Measurements from ENCODE around the gene LRCH1.

The LRCH1 gene

GRCh38 chr13:46561691-46562090 lies 8.7 kb downstream of the LRCH1 start:
- in situ Hi-C loops (cut with MboI; ENCODE audit: low sequenced_read_pairs) = no loop called here

DNA sequence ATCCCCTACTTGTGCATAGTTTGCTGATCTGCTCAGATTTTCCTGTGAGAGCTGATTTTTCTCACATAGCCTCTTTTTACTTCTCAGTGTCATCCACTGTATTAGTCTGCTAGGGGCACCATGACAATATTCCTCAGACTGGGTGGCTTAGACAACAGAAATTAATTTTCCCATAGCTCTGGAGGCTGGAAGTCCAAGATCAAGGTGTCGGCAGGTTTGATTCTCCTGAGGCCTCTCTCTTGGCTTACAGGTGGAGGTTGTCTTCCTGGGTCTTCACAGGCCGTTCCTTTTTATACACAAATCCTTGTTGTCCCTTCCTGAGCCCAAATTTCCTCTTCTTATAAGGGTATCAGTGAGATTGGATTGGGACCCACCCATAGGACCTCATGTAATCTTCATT lies 9.2 kb downstream of the LRCH1 start:
- in situ Hi-C loops (cut with MboI; ENCODE audit: low sequenced_read_pairs) = no loop called here

DNA sequence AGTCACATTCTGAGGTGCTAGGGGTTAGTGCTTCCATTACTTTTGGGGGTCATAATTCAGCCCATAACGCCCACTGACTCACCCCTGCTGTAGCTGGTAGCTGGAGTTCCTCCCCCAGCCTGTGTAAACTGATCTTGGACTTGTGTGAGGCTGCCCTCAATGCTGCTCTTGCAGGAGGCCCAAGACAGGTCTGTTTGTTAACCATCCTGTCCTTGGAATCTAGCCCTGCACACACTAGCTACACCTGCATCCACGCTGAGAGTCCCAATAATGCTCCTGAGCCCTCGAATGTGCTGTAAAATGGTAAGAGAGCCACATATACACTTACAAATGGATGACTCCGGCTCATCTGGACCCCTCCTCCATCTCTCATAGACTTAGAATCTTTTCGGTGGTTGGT lies 9.6 kb downstream of the LRCH1 start:
- in situ Hi-C loops (cut with MboI; ENCODE audit: low sequenced_read_pairs) = no loop called here

DNA sequence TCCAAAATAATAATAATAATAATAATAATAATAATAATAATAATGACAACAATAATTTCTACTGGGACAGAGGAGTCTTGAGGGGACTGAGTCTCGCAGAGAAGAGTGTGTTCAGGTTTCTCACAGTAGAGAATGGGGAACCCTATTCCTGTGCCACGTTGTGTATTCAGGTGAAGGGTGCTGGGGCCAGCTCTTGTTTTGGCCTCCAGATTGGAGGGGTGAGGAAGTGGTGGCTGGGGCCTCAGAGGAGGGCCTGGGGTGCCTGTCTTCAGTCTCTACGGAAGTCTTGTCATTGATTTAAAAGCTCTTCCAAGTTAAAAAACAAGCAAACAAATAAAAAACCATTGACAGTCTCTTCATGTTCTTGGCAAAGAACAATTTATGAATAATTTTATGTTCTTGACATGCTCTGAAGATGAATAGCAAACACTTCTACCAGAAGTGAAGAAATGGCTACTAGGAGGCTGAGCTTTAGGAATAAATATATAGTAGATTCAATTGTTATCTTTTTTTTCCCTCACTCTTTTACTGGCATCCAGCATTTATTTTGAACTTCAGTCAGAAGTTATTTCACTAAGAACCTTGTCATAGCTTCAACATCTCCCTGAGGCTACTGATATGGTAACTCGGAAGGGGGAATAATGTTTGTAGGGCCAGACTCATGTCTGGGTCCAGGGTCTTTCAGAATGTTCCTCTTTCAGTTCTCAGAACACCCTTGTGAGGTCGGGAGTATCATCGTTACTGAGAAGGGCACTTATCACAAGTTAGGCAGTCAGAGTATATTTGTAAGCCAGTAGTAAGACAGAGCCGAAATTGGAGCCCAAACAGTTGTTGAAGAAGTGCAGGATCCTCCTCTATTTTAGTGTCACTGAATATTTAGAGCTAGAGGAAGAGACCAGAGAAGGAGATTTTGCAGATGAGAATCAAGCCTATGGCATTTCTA lies 13.1 kb downstream of the LRCH1 start:
- in situ Hi-C loops (cut with MboI; ENCODE audit: low sequenced_read_pairs) = no loop called here

- in situ Hi-C loops (cut with MboI; ENCODE audit: low sequenced_read_pairs) = no loop called here
Observed at GRCh38 chr13:46567671-46568070, 14.7 kb downstream of the LRCH1 start.

DNA sequence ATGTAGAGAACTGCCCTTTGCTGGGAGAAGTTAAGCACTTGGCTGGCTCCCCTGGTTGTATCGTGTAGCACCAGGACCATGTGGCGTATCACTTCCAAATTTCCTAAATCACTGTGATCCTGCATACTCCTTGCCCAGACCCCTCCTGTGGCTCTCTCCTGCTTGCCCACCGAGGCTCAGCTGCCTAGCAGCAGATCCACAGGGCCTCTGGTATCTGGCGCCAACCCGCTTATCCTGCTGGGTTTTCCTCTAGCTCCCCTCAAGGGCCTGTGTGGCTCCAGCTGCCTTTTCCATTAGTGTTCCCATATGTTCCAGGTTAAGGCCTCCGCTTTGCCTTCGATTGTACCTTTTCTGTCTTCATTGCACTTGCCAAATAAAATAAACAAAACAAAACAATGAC lies 16.5 kb downstream of the LRCH1 start:
- in situ Hi-C loops (cut with MboI; ENCODE audit: low sequenced_read_pairs) = no loop called here

DNA sequence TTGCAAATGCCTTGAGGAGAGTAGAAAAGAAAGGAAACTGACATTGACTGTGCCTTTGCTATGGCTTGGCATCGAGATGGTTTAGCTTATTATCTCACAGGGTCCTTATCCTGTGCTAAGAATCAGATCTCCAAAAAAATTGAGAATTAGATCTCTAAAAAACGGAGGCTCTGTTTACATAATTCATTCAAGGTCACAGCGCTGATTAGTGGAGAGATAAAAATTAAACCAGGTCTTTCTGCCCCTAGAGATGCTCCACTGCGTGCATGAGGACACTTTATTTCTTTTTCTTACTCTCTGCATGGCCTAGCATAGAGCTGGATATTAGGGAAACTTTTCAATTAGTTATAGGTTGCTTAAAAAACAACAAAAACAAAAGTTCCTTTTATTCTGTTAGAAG lies 17.3 kb downstream of the LRCH1 start:
- in situ Hi-C loops (cut with MboI; ENCODE audit: low sequenced_read_pairs) = no loop called here

DNA sequence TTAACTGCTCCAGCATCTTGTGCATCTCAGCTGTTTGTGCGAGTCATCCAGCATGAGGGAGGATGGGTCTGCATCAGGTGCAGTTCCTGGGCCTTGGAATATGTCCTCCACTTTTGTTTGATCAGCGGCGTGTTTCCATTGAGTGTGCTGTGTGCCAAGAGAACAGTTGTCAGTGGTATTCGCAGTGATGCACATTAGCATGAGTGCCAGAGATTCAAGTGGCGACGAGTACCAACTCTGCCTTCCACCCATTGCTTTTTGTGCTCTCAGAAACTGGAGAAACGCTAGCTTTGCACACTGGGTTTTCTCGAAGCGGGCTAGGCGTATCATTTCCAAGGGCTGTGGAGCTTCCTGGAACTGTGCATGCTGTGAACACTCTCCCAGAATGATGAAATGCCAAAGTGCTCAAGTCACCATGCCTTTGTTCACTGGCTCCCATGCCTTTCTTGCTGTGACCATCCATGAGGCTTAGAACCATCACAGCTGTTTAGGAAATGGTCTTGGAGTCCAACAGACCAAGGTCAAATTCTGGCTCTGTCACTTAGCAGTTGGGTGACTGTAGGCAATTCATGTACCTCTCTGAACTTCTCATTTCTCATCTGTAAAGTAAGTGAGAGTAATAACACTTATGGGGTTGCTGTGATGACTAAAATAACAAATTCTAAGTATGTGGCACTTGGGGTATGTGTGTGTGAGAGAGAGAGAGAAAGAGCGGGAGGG lies 18.4 kb downstream of the LRCH1 start:
- in situ Hi-C loops (cut with MboI; ENCODE audit: low sequenced_read_pairs) = no loop called here

- in situ Hi-C loops (cut with MboI; ENCODE audit: low sequenced_read_pairs) = no loop called here
Observed at GRCh38 chr13:46571909-46572595, 19.1 kb downstream of the LRCH1 start.

DNA sequence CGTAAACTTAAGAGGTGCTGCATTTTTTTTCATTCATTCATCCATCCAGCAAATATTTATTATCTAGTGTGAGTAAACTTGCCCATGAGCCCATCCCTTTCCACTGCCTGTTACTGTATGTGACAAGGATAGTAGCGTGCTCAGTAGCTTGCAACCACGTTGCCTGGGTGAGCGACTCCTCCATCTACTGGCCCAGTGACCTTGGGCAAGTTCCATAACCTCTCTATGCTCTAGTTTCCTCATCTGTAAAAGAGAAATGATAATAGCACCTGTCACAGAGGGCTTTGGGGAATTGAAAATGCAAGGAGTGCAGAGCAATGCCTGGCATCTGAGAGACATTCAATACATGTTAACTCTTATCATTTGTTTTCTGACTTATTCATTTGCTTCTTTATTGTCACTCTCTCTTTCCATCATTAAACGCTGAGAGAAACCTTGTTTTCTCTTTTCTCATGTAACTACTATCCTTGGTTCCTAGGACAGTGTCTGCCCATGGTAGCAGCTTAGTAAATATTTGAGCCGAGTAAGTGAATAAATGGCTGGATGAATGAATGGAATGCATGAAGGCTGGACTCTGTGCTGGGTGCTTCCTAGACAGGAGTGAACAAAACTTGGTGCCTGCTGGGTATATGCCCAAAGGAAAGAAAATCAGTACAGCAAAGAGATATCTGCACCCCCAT lies 19.9 kb downstream of the LRCH1 start:
- in situ Hi-C loops (cut with MboI; ENCODE audit: low sequenced_read_pairs) = no loop called here

DNA sequence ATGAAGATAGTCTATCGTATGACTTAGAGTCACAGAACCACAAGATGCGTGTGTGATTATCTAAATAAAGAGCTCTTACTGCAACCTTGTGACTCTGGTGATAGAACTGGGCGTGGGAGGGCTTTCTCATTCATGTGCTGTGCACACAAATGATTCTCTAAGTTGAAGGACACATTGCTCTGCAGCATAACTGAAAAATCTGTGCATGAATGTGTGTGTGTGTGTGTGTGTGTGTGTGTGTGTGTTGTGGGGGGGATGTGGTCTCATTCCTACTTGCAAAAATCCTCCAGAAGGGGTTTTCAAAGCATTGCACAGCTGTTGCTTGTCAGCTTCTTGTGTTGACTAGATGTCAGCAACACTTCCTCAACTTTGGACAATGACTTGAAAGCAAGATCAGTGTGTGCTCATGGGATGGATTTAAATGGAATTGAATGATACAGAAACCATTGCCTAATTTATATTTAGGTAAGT lies 22.4 kb downstream of the LRCH1 start:
- in situ Hi-C loops (cut with MboI; ENCODE audit: low sequenced_read_pairs) = no loop called here

DNA sequence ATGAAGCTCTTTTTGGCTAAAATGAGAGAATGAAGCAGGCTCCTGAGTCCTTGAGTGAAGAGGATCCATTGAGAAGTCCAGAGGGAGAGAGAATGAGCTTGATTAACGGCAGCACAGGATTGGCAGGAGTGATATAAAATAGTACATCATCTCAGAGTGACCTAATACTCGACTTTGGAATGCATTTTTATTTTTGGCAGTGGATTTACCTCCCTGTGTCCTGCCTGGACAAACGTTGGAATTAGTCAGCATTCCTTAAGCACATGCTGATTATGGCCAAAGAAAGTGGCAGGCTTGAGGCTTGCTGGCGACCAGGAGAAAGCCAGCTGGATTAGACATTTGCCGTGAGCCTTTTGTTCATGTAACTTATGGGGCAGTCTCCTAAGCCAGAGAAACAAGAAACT lies 22.9 kb downstream of the LRCH1 start:
- in situ Hi-C loops (cut with MboI; ENCODE audit: low sequenced_read_pairs) = no loop called here

DNA sequence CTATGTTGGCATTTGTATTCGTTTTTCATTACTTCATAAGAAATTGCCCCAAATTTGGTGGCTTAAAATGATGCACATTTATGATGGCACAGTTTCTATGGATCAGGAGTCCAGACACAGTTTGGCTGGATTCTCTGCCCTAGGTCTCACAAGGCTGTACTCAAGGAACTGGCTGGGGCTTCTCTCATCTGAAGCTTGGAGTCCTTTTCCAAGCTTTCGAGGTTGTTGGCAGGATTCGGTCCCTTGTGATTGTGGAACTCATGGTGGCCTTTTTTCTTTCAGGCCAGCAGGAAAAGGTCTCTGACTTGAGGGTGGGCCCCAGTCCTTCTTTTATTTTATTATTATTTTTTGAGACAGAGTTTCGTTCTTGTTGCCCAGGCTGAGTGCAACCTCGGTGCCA lies 23.8 kb downstream of the LRCH1 start:
- in situ Hi-C loops (cut with MboI; ENCODE audit: low sequenced_read_pairs) = no loop called here

DNA sequence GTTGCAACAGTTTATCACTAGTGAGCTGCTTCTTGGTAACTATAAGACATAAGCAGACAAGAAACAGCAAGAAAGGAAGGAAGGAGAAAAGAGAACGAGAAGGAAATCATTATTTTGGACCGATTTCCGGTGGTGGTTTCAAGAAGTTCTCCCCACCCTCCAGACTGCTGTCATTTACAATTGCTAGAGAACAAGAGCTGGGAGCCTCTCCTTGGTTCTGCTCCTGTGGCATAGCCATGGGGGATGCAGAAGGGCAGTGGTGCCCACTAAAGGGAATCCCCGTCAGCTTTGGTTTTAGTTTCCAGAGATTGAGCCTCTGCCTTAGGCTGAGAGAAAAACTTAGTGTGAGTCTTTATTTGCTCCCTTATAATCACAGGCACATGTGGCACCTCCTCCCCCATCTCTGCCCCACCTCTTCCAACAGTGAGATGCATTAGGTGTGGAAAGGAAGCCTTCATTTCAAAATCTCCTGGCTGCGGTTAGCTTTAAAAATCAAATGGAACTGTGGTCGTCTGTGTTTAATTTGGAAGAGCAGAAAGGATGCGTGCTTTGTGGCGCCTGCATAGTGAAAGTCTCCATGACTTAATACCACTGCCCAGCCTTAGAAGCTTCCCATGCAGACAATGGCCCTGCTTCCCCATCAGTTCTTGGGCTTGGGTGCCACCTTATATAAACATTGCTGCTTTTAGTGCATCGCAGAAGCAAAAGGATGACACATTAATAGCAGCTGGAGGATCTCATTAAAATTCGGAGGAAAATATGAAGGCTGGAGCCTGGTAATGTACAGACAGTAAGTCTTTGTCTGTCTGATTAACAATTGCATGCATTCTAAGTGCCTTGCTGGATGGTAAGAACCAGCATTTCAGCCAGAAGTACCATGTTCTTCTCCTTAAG lies 25.0 kb downstream of the LRCH1 start:
- in situ Hi-C loops (cut with MboI; ENCODE audit: low sequenced_read_pairs) = no loop called here

DNA sequence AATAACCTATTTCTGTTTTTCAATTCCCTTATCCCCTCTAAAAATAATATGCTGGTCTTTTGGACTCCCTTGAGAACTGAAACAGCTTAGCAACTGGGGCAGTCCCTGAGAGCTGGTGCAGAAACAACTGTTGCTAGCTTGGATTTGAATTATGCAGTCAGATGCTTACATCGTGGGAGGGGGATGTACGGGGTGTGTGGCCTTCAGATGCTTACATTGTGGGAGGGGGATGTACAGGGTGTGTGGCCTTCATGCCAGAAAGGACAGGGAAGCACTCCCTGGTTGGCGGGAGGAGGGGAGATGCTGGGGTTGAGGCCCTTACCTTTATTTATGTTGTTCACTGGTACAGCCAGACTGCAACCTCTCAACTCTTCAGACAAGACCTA lies 25.6 kb downstream of the LRCH1 start:
- in situ Hi-C loops (cut with MboI; ENCODE audit: low sequenced_read_pairs) = no loop called here

GRCh38 chr13:46580362-46580839 lies 27.4 kb downstream of the LRCH1 start:
- in situ Hi-C loops (cut with MboI; ENCODE audit: low sequenced_read_pairs) = no loop called here

DNA sequence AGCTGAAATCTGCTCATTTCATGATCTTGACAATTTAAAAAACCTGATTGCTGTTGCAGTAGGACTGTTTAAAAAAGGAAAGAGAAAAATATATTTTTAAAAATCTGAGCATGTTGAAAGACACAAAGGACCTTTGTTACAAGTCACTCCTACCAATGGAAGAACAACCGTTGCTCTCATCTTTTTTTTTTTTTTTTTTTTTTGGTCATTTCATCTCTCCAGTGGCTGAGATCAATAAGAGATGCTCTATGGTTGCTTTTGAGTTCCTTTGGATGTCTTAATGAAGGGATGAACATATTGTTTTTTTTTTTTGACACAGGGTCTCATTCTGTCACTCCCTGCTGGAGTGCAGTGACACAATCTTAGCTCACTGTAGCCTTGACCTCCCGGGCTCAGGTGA lies 29.2 kb downstream of the LRCH1 start:
- in situ Hi-C loops (cut with MboI; ENCODE audit: low sequenced_read_pairs) = no loop called here

GRCh38 chr13:46586751-46587514 lies 34.0 kb downstream of the LRCH1 start:
- in situ Hi-C loops (cut with MboI; ENCODE audit: low sequenced_read_pairs) = no loop called here

DNA sequence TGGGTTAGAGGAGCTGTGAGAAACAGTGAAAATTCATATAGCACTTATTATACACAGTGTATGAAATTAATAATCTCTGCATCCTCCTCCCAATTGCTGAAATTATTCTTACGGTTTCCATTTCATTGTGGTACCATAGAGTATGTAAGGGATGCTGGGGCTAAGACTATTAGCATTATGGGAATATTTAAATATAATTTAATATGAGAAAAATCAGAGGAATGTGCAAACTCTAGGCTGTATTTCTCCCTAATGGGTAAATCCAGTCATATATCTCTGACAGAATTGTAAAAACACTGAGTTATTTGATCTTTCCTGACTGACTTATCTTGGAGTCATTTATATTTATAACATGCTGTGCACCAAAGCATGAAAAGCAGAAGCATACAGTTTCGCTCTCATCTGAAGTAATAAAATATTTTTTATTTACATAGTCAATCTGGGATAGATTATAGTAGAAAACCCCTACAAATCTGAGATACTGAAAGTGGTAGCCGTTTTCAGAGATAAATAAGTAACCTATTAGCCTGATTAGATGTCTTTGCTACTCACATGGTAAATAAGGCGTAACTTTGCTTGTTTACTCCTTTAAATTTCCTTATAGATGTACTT lies 34.9 kb downstream of the LRCH1 start:
- in situ Hi-C loops (cut with MboI; ENCODE audit: low sequenced_read_pairs) = no loop called here
